H9 (cell line): ENCODE data around the gene TMEM253. TPM values are rescaled to one million over a fixed set of nuclear protein-coding genes. Genes with fewer than 3 reads are reported as not detected.

Source experiments
- DNase-seq: peaks from one replicate; pipeline ENCODE4 v3.0.0-alpha.2; 2017
- H2AFZ ChIP-seq: one replicate; pipeline ENCODE4 v1.6.1; 2013; ENCODE audit warnings: mild to moderate bottlenecking, low read length, control low read depth, moderate library complexity
- H2AK5ac ChIP-seq: 2 replicates; pipeline ENCODE4 v1.6.1; 2013; ENCODE audit warnings: low read length, control low read depth, mixed read lengths; ENCODE audit not compliant: insufficient read length
- H2BK120ac ChIP-seq: one replicate; pipeline ENCODE4 v1.6.1; 2013; ENCODE audit warnings: low read depth, mild to moderate bottlenecking, low read length, control low read depth, inconsistent platforms; ENCODE audit not compliant: poor library complexity, severe bottlenecking
- H2BK12ac ChIP-seq: 2 replicates; pipeline ENCODE4 v1.6.1; 2013; ENCODE audit warnings: low read length, control low read depth, mixed read lengths, low read depth; ENCODE audit not compliant: insufficient read length
- H2BK15ac ChIP-seq: 2 replicates; pipeline ENCODE4 v1.6.1; 2013; ENCODE audit warnings: low read depth, low read length, control low read depth
- H2BK20ac ChIP-seq: one replicate; pipeline ENCODE4 v1.6.1; 2013; ENCODE audit warnings: low read depth, mild to moderate bottlenecking, low read length, control low read depth, inconsistent platforms; ENCODE audit not compliant: poor library complexity, severe bottlenecking
- H2BK5ac ChIP-seq: 2 replicates; pipeline ENCODE4 v1.6.1; 2013; ENCODE audit warnings: low read length, control low read depth, mixed read lengths; ENCODE audit not compliant: insufficient read length
- H3K14ac ChIP-seq: 2 replicates; pipeline ENCODE4 v1.6.1; 2013; ENCODE audit warnings: low read length, control low read depth; ENCODE audit not compliant: insufficient read depth
- H3K18ac ChIP-seq: 2 replicates; pipeline ENCODE4 v1.6.1; 2013; ENCODE audit warnings: low read depth, mild to moderate bottlenecking, mixed read lengths, low read length, control low read depth; ENCODE audit not compliant: insufficient read length
- H3K23ac ChIP-seq: 2 replicates; pipeline ENCODE4 v1.6.1; 2013; ENCODE audit warnings: low read length, control low read depth, mixed read lengths, low read depth; ENCODE audit not compliant: insufficient read length
- H3K23me2 ChIP-seq: 2 replicates; pipeline ENCODE4 v1.6.1; 2013; ENCODE audit warnings: low read depth, mild to moderate bottlenecking, mixed read lengths, low read length, control low read depth; ENCODE audit not compliant: insufficient read length, poor library complexity, severe bottlenecking
- H3K27ac ChIP-seq: 2 replicates; pipeline ENCODE4 v1.5.1; 2013; ENCODE audit warnings: low read length, control low read depth, mixed read lengths, low read depth; ENCODE audit not compliant: insufficient read length
- H3K27me3 ChIP-seq: 2 replicates; pipeline ENCODE4 v1.6.1; 2013; ENCODE audit warnings: low read length, control low read depth, inconsistent platforms; ENCODE audit not compliant: insufficient read depth
- H3K4ac ChIP-seq: 2 replicates; pipeline ENCODE4 v1.6.1; 2013; ENCODE audit warnings: low read depth, mild to moderate bottlenecking, control low read depth, inconsistent platforms, low read length, moderate library complexity
- H3K4me1 ChIP-seq: 2 replicates; pipeline ENCODE4 v1.6.1; 2013; ENCODE audit warnings: low read length, control low read depth, inconsistent platforms; ENCODE audit not compliant: insufficient read depth
- H3K4me2 ChIP-seq: 2 replicates; pipeline ENCODE4 v1.6.1; 2013; ENCODE audit warnings: low read length, control low read depth, mixed read lengths; ENCODE audit not compliant: insufficient read length, insufficient read depth
- H3K56ac ChIP-seq: 2 replicates; pipeline ENCODE4 v1.6.1; 2013; ENCODE audit warnings: low read depth, mild to moderate bottlenecking, mixed read lengths, low read length, control low read depth; ENCODE audit not compliant: insufficient read length
- H3K79me1 ChIP-seq: 2 replicates; pipeline ENCODE4 v1.6.1; 2013; ENCODE audit warnings: low read depth, mild to moderate bottlenecking, moderate library complexity, low read length, control low read depth, inconsistent platforms; ENCODE audit not compliant: insufficient read depth, poor library complexity, severe bottlenecking
- H3K79me2 ChIP-seq: 2 replicates; pipeline ENCODE4 v1.6.1; 2013; ENCODE audit warnings: low read length, control low read depth, inconsistent platforms; ENCODE audit not compliant: insufficient read depth
- H3K9ac ChIP-seq: 2 replicates; pipeline ENCODE4 v1.6.1; 2013; ENCODE audit warnings: low read length, control low read depth, mixed read lengths; ENCODE audit not compliant: insufficient read length; ENCODE audit errors: extremely low read depth
- H3K9me3 ChIP-seq: one replicate; pipeline ENCODE4 v1.6.1; 2013; ENCODE audit warnings: low read depth, low read length, inconsistent platforms; ENCODE audit not compliant: control insufficient read depth
- H3T11ph ChIP-seq: one replicate; pipeline ENCODE4 v1.6.1; 2013; ENCODE audit warnings: mild to moderate bottlenecking, low read length, control low read depth, inconsistent platforms
- H4K20me1 ChIP-seq: one replicate; pipeline ENCODE4 v1.6.1; 2013; ENCODE audit not compliant: control insufficient read depth, insufficient read length, insufficient read depth
- H4K5ac ChIP-seq: 2 replicates; pipeline ENCODE4 v1.6.1; 2013; ENCODE audit warnings: low read depth, mild to moderate bottlenecking, mixed read lengths, low read length, control low read depth; ENCODE audit not compliant: insufficient read length
- H4K8ac ChIP-seq: replicated peaks from 2 replicates; pipeline ENCODE4 v1.6.1; 2013; ENCODE audit warnings: low read length, control low read depth, mixed read lengths, low read depth; ENCODE audit not compliant: insufficient read length
- H4K91ac ChIP-seq: 2 replicates; pipeline ENCODE4 v1.6.1; 2013; ENCODE audit warnings: low read depth, mild to moderate bottlenecking, moderate library complexity, mixed read lengths, low read length, control low read depth; ENCODE audit not compliant: insufficient read length
- H3K27ac Mint-ChIP-seq, 3 experiments: 2 replicates in 2 of 3; 3 replicates in 1 of 3; pipeline ENCODE4 v1.8.0; 2020 to 2021; ENCODE audit warnings: mixed read lengths in 3 of 3, mild to moderate bottlenecking in 1 of 3, moderate library complexity in 1 of 3
- H3K27me3 Mint-ChIP-seq: 2 replicates; pipeline ENCODE4 v1.8.0; 2021; ENCODE audit warnings: low read depth, mild to moderate bottlenecking, moderate library complexity, mixed read lengths
- H3K36me3 Mint-ChIP-seq, 3 experiments: 2 replicates in 2 of 3; 3 replicates in 1 of 3; pipeline ENCODE4 v1.8.0; 2020 to 2021; ENCODE audit warnings: low read depth in 3 of 3, mixed read lengths in 3 of 3; ENCODE audit not compliant: insufficient read depth in 1 of 3
- H3K4me1 Mint-ChIP-seq, 2 experiments: 2 replicates each; pipeline ENCODE4 v1.8.0; 2020; ENCODE audit warnings: mixed read lengths in 2 of 2
- H3K4me3 Mint-ChIP-seq, 2 experiments: 2 replicates in 1 of 2; 3 replicates in 1 of 2; pipeline ENCODE4 v1.8.0; 2020 to 2021; ENCODE audit warnings: mild to moderate bottlenecking in 2 of 2, mixed read lengths in 2 of 2, moderate library complexity in 1 of 2
- H3K9me3 Mint-ChIP-seq, 2 experiments: 2 replicates in 1 of 2; 3 replicates in 1 of 2; pipeline ENCODE4 v1.8.0; 2020; ENCODE audit warnings: mild to moderate bottlenecking in 2 of 2, mixed read lengths in 2 of 2, moderate library complexity in 1 of 2
- CTCF ChIP-seq: fragments of 200-600 bp; sonication (generic); conservative IDR thresholded peaks from 3 replicates; pipeline ENCODE4 v1.8.0; 2021; ENCODE audit warnings: antibody characterized with exemption, mild to moderate bottlenecking
- WGBS: extraction: QIAGEN DNeasy Blood & Tissue Kit; methylation state at CpG from one replicate; pipeline ENCODE4 v1.1.7; 2013; ENCODE audit warnings: missing lambda C conversion rate, low lambda C conversion rate, mixed read lengths; ENCODE audit not compliant: insufficient read length; ENCODE audit errors: extremely low coverage; 5-methylcytosine and 5-hydroxymethylcytosine counted together
- total RNA-seq: library from RNA; stranded (reverse); gene quantifications from 2 replicates; pipeline ENCODE4 v1.2.1, GENCODE V29; 2021

Gene TMEM253
- total RNA-seq, 1 experiment from 2014 or later, result 2.2 TPM

GRCh38 chr14:21087294-21088091 lies 13.4 kb upstream of the TMEM253 start:
- Histone ChIP-seq H2AK5ac (no peak overlapping the region), H2AFZ (no peak overlapping the region), H3K27ac (no peak overlapping the region), H2BK12ac (no peak overlapping the region), H3K4me2 (no peak overlapping the region), H3K27me3 (no peaks in the 10 kb centered on the region), H3K79me2 (no peaks in the 10 kb centered on the region), H3K23ac (no peak overlapping the region), H3K4ac (no peak overlapping the region; the same call in 1 of the 2 replicates), H2BK15ac (no peak overlapping the region), H4K5ac (no peak overlapping the region), H3T11ph (no peak overlapping the region), H4K8ac (no peak overlapping the region), H4K20me1 (no peaks in the 10 kb centered on the region), H3K4me1 (no peaks in the 10 kb centered on the region; the same call in 1 of the 2 replicates), H3K9ac (no peak overlapping the region), H3K56ac (no peak overlapping the region), H3K79me1 (no peaks in the 10 kb centered on the region), H2BK120ac (no peak overlapping the region), H4K91ac (no peak overlapping the region), H3K9me3 (no peaks in the 10 kb centered on the region), H3K23me2 (no peaks in the 10 kb centered on the region), H3K14ac (no peak overlapping the region), H3K18ac (no peak overlapping the region), H2BK20ac (no peak overlapping the region), H2BK5ac (no peak overlapping the region)
- no peaks in the 10 kb centered on the region; a peak in 3 of 5 replicates for H3K9me3 Mint-ChIP-seq
- no peak for TF ChIP-seq CTCF
- peaks cover 2% of the 10 kb centered on the region; the same call in 1 of the 2 replicates for H3K27me3 Mint-ChIP-seq
- no CpG with 5 or more reads among the region's 19 CpGs for WGBS
- DNase-seq, result peak; percentile 90
- H3K4me3 Mint-ChIP-seq, result peak overlapping the region in 1 of 2 experiments; percentile 54; a peak in 2 of 5 replicates
- H3K4me1 Mint-ChIP-seq, result peaks cover 24 to 26% of the 10 kb centered on the region in 2 experiments
- H3K36me3 Mint-ChIP-seq, result peaks cover 58 to 84% (median 77%) of the 10 kb centered on the region in 3 experiments
- peak overlapping the region; percentile 63 to 96 (median 67); a peak in 6 of 7 replicates for H3K27ac Mint-ChIP-seq
